WTC11 (cell line): ENCODE results near the gene EHBP1.

Experiments used
- RELA ChIP-seq: sonication (generic); formaldehyde crosslinking; IDR thresholded peaks from 2 replicates; pipeline ENCODE4 v1.8.1; 2022; ENCODE audit warnings: missing genetic modification reagents, mild to moderate bottlenecking, borderline replicate concordance
- SP1 ChIP-seq: sonication (generic); formaldehyde crosslinking; conservative IDR thresholded peaks from 2 replicates; pipeline ENCODE4 v1.8.1; 2022; ENCODE audit warnings: missing genetic modification reagents
- ZNF232 ChIP-seq: sonication (generic); formaldehyde crosslinking; IDR thresholded peaks from 2 replicates; pipeline ENCODE4 v1.8.0; 2022; ENCODE audit warnings: mild to moderate bottlenecking, missing genetic modification reagents
- TF ChIP-seq, protein P1 (sequence below): sonication (generic); formaldehyde crosslinking; IDR thresholded peaks from 2 replicates; pipeline ENCODE4 v1.8.1; 2023; ENCODE audit warnings: mild to moderate bottlenecking, missing genetic modification reagents
- TF ChIP-seq, protein P2 (sequence below): fragments of 200-600 bp; IDR thresholded peaks from 2 replicates; pipeline ENCODE4 v1.8.0; 2022; ENCODE audit warnings: antibody characterized with exemption
- TF ChIP-seq, protein P3 (sequence below): sonication (generic); formaldehyde crosslinking; IDR thresholded peaks from 2 replicates; pipeline ENCODE4 v1.8.0; 2023; ENCODE audit warnings: missing genetic modification reagents

DNA sequence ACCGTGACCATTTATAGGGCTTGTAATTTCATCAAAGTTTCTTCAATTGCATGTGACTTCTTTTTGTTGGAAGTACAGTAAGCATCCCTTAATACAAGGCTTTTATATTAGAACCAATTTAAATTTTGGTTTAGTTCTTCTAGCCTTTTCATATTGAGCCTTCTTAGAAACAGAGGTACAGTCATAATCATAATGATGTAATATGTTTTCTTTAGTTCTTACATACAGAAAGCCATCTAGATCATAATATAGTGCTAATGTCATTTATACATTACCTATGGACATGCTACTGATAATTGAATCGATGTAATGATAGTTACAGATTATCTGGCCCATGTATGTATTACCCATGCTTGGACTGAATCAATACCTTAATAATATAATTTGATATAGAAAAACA is 235.2 kb downstream of the EHBP1 start:
- TF ChIP-seq SP1 (CRISPR knock-in tag) (no peak), RELA (no peak), ZNF232 (no peak)
- TF ChIP-seq, protein P1, sequence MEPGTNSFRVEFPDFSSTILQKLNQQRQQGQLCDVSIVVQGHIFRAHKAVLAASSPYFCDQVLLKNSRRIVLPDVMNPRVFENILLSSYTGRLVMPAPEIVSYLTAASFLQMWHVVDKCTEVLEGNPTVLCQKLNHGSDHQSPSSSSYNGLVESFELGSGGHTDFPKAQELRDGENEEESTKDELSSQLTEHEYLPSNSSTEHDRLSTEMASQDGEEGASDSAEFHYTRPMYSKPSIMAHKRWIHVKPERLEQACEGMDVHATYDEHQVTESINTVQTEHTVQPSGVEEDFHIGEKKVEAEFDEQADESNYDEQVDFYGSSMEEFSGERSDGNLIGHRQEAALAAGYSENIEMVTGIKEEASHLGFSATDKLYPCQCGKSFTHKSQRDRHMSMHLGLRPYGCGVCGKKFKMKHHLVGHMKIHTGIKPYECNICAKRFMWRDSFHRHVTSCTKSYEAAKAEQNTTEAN (CRISPR knock-in tag), result no peak
- TF ChIP-seq, protein P2, sequence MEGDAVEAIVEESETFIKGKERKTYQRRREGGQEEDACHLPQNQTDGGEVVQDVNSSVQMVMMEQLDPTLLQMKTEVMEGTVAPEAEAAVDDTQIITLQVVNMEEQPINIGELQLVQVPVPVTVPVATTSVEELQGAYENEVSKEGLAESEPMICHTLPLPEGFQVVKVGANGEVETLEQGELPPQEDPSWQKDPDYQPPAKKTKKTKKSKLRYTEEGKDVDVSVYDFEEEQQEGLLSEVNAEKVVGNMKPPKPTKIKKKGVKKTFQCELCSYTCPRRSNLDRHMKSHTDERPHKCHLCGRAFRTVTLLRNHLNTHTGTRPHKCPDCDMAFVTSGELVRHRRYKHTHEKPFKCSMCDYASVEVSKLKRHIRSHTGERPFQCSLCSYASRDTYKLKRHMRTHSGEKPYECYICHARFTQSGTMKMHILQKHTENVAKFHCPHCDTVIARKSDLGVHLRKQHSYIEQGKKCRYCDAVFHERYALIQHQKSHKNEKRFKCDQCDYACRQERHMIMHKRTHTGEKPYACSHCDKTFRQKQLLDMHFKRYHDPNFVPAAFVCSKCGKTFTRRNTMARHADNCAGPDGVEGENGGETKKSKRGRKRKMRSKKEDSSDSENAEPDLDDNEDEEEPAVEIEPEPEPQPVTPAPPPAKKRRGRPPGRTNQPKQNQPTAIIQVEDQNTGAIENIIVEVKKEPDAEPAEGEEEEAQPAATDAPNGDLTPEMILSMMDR, result no peak
- TF ChIP-seq, protein P3, sequence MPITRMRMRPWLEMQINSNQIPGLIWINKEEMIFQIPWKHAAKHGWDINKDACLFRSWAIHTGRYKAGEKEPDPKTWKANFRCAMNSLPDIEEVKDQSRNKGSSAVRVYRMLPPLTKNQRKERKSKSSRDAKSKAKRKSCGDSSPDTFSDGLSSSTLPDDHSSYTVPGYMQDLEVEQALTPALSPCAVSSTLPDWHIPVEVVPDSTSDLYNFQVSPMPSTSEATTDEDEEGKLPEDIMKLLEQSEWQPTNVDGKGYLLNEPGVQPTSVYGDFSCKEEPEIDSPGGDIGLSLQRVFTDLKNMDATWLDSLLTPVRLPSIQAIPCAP (CRISPR knock-in tag), result no peak
